ENCODE measurements around the gene USP40. TPM values are rescaled to one million over a fixed set of nuclear protein-coding genes. Genes with fewer than 3 reads are reported as not detected.

Gene USP40
- total and polyA plus RNA-seq, 10 of the 15 experiments (the other 5 are each of a cell fraction or from before 2014, with no cell fraction given) = 3.4 to 20.8 (median 15.2) TPM

DNA sequence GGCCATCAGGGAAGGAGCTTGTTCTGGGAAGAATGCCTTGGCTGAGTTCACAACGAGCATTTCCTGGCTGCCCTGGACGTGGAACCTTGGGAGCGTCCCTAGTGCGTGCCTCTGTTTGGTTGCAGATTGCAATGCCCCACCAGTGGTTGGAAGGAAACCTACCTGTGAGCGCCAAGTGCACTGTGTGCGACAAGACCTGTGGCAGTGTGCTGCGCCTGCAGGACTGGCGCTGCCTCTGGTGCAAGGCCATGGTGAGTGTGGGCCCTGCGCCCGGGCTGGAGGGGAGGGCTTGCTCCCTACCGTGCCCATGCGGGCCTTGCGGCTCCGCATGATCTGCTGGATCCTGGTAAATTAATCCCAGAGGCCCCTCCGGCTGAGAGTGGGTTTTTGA, 130.4 kb downstream of the USP40 start:
- WGBS (ENCODE audit: insufficient coverage, insufficient replicate concordance, low lambda C conversion rate, missing lambda C conversion rate) = over 99% methylated on average over 15 of the region's 15 CpGs
- H3K27ac ChIP-seq (ENCODE audit: control insufficient read depth, insufficient read depth) = no peak overlapping the region
- no peak for TF ChIP-seq SMAD5 (IDR thresholded peaks at IDR 0.05; ENCODE audit: low read depth)
- TF ChIP-seq STAT1 (conservative IDR thresholded peaks at IDR 0.05) = no peak
- no peak for TF ChIP-seq EP300 (IDR thresholded peaks at IDR 0.05; ENCODE audit: borderline replicate concordance in 1 of 2, control insufficient read depth in 1 of 2, low read depth in 2 of 2, low read length in 2 of 2)
- TF ChIP-seq CBX5 (IDR thresholded peaks at IDR 0.05; ENCODE audit: low read depth) = no peak
- no peak for TF ChIP-seq NR2F1 (conservative IDR thresholded peaks at IDR 0.05)
- no peak for TF ChIP-seq SPI1 (IDR thresholded peaks at IDR 0.05; ENCODE audit: borderline replicate concordance, insufficient read depth, low read depth, low read length)
- TF ChIP-seq POLR2A (IDR thresholded peaks at IDR 0.05; ENCODE audit: low read depth, low read length) = no peak
- TF ChIP-seq, protein P1, sequence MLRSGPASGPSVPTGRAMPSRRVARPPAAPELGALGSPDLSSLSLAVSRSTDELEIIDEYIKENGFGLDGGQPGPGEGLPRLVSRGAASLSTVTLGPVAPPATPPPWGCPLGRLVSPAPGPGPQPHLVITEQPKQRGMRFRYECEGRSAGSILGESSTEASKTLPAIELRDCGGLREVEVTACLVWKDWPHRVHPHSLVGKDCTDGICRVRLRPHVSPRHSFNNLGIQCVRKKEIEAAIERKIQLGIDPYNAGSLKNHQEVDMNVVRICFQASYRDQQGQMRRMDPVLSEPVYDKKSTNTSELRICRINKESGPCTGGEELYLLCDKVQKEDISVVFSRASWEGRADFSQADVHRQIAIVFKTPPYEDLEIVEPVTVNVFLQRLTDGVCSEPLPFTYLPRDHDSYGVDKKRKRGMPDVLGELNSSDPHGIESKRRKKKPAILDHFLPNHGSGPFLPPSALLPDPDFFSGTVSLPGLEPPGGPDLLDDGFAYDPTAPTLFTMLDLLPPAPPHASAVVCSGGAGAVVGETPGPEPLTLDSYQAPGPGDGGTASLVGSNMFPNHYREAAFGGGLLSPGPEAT (IDR thresholded peaks at IDR 0.05; ENCODE audit: low read depth) = no peak
- no peak for TF ChIP-seq MEF2B (IDR thresholded peaks at IDR 0.05; ENCODE audit: partially characterized antibody, poor library complexity, severe bottlenecking)
- TF ChIP-seq TARDBP (IDR thresholded peaks at IDR 0.05; ENCODE audit: borderline replicate concordance) = no peak
- TF ChIP-seq ZZZ3 (IDR thresholded peaks at IDR 0.05; ENCODE audit: control insufficient read depth, insufficient read length, low read depth) = no peak
- TF ChIP-seq KDM1A (IDR thresholded peaks at IDR 0.05; ENCODE audit: borderline replicate concordance) = no peak
- no peak for TF ChIP-seq POU2F2 (IDR thresholded peaks at IDR 0.05; ENCODE audit: borderline replicate concordance, low read depth, low read length)
- TF ChIP-seq, protein P2, sequence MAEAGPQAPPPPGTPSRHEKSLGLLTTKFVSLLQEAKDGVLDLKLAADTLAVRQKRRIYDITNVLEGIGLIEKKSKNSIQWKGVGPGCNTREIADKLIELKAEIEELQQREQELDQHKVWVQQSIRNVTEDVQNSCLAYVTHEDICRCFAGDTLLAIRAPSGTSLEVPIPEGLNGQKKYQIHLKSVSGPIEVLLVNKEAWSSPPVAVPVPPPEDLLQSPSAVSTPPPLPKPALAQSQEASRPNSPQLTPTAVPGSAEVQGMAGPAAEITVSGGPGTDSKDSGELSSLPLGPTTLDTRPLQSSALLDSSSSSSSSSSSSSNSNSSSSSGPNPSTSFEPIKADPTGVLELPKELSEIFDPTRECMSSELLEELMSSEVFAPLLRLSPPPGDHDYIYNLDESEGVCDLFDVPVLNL (IDR thresholded peaks at IDR 0.05; ENCODE audit: low read depth, low read length) = no peak
- TF ChIP-seq PAX5 (IDR thresholded peaks at IDR 0.05; ENCODE audit: borderline replicate concordance, low read depth, low read length) = no peak
- no peak for TF ChIP-seq HDGF (IDR thresholded peaks at IDR 0.05)
- no peak for TF ChIP-seq SUPT20H (IDR thresholded peaks at IDR 0.05; ENCODE audit: borderline replicate concordance, control insufficient read depth, low read depth, low read length)
- FAIRE-seq = no peak
- H3K4me3 ChIP-seq = no peak overlapping the region
- ChIA-PET RAD21 (ENCODE audit: unreplicated experiment) (interaction anchor here (1.0 kb wide), 1 partner anchor 7 kb away, joined by 5 read pairs; no protein-coding TSS in a partner anchor), CTCF (interaction anchor here (1.1 to 3.3 kb wide), 2 partner anchors 10 to 32 kb away, joined by 5 to 14 read pairs; no protein-coding TSS in a partner anchor), SMC1A (ENCODE audit: uncharacterized antibody, unreplicated experiment) (interaction anchor here (0.6 to 2.8 kb wide), 7 partner anchors 9 to 31 kb away, joined by 3 to 12 read pairs (median 5); no protein-coding TSS in a partner anchor), POLR2A (no interaction called here)
- H3K9me3 ChIP-seq (replicated peaks; ENCODE audit: control insufficient read depth, insufficient read depth, low read length) = no peaks in the 10 kb centered on the region
- no peak overlapping the region for H2AFZ ChIP-seq (ENCODE audit: control insufficient read depth, low read depth, low read length)
- no peak for DNase-seq (ENCODE audit: low read depth, low spot score)
- no peaks in the 10 kb centered on the region for H3K27me3 ChIP-seq (replicated peaks in 1 of 2; ENCODE audit: control insufficient read depth in 2 of 2, insufficient read depth in 2 of 2, low read length in 1 of 2)
- in situ Hi-C loops (cut with MboI) (no loop called here), intact Hi-C loops (cut with micrococcal nuclease; ENCODE audit: unreplicated experiment) (no loop called here)
- H4K20me1 ChIP-seq (ENCODE audit: control insufficient read depth, insufficient read depth) = no peaks in the 10 kb centered on the region; the same call in 1 of the 2 replicates
- H3K79me2 ChIP-seq (ENCODE audit: control insufficient read depth, insufficient read depth, low read length) = no peaks in the 10 kb centered on the region
- peaks cover 27 to 37% of the 10 kb centered on the region in 2 experiments for H3K36me3 ChIP-seq (ENCODE audit: control insufficient read depth in 2 of 2, insufficient read depth in 2 of 2, low read length in 1 of 2)
- H3K9ac ChIP-seq (ENCODE audit: control insufficient read depth, insufficient read depth, low read length) = no peak overlapping the region
- BruUV-seq (replicated peaks) = no TSS peak
- peaks cover 5% of the 10 kb centered on the region for H3K4me1 ChIP-seq (ENCODE audit: control insufficient read depth, insufficient read depth, low read length)
- no peak overlapping the region for H3K4me2 ChIP-seq (ENCODE audit: control insufficient read depth, insufficient read depth)
- no peak for ATAC-seq

Measured in GM12878 (cell line).